OCI-LY3 (cell line): ENCODE data around the gene USHBP1.

ENCODE experiments used
- H2AFZ ChIP-seq: fragments of 200-600, 300-600 bp; shearing (Covaris generic); 2 replicates; pipeline ENCODE4 v1.6.0; 2014; ENCODE audit warnings: antibody characterized with exemption, low read depth, low read length
- H3K27ac ChIP-seq: fragments of 200-600, 300-600 bp; sonication (generic); 2 replicates; pipeline ENCODE4 v1.5.1; 2014; ENCODE audit warnings: mild to moderate bottlenecking, low read length, moderate library complexity, mixed read lengths
- H3K27me3 ChIP-seq: fragments of 200-600, 300-600 bp; sonication (generic); 2 replicates; pipeline ENCODE4 v1.6.1; 2014; ENCODE audit warnings: low read depth, low read length, mixed read lengths
- H3K36me3 ChIP-seq: fragments of 200-600, 300-600 bp; sonication (generic); replicated peaks from 2 replicates; pipeline ENCODE3; 2014; ENCODE audit warnings: low read depth, low read length, mixed read lengths
- H3K4me1 ChIP-seq: fragments of 300-600, 200-600 bp; sonication (generic); 2 replicates; pipeline ENCODE4 v1.6.1; 2014; ENCODE audit warnings: low read length, mixed read lengths
- H3K4me2 ChIP-seq: fragments of 200-600, 300-600 bp; sonication (generic); 2 replicates; pipeline ENCODE4 v1.6.1; 2014; ENCODE audit warnings: low read length, mixed read lengths
- H3K4me3 ChIP-seq: fragments of 300-600, 200-600 bp; sonication (generic); 2 replicates; pipeline ENCODE4 v1.5.1; 2014; ENCODE audit warnings: antibody characterized with exemption, mild to moderate bottlenecking, low read length, moderate library complexity
- H3K79me2 ChIP-seq: fragments of 300-600, 200-600 bp; shearing (Covaris generic); 2 replicates; pipeline ENCODE4 v1.6.1; 2014; ENCODE audit warnings: mild to moderate bottlenecking, low read length, mixed read lengths
- H3K9ac ChIP-seq: fragments of 300-600, 200-600 bp; shearing (Covaris generic); 2 replicates; pipeline ENCODE4 v1.6.0; 2014; ENCODE audit warnings: mild to moderate bottlenecking, low read length, moderate library complexity
- H3K9me3 ChIP-seq: fragments of 200-600, 300-600 bp; shearing (Covaris generic); 2 replicates; pipeline ENCODE4 v1.6.1; 2014; ENCODE audit warnings: low read length, mixed read lengths; ENCODE audit not compliant: insufficient read depth
- H4K20me1 ChIP-seq: fragments of 200-600, 300-600 bp; sonication (generic); 2 replicates; pipeline ENCODE4 v1.6.1; 2016; ENCODE audit warnings: low read length, mixed read lengths; ENCODE audit not compliant: insufficient read depth
- EZH2phosphoT487 ChIP-seq: fragments of 200-600 bp; shearing (Covaris generic); IDR thresholded peaks from 2 replicates; pipeline ENCODE4 v1.6.1; 2018; ENCODE audit warnings: antibody characterized with exemption, mixed run types, low read depth
- TF ChIP-seq, protein P1 (sequence below): fragments of 200-600, 300-600 bp; sonication (generic); IDR thresholded peaks from 2 replicates; pipeline ENCODE4 v1.5.1; 2014; ENCODE audit warnings: antibody characterized with exemption, low read length, low read depth

The USHBP1 gene

GRCh38 chr19:17226002-17226933 is 38.3 kb downstream of the USHBP1 start, which contains the start of gene OCEL1:
OCEL1 (plus strand) TSS chr19:17226226; CDS start chr19:17226248, 22 bp downstream.
- H3K4me2 ChIP-seq: peak within 1 kb of the TSS; percentile 83
- peak within 1 kb of the TSS; percentile 80; the same call in 1 of the 2 replicates for H2AFZ ChIP-seq
- H3K79me2 ChIP-seq: no peaks in the 10 kb centered on the region
- peak within 1 kb of the TSS; percentile 79 for H3K9ac ChIP-seq
- TF ChIP-seq, protein P1, sequence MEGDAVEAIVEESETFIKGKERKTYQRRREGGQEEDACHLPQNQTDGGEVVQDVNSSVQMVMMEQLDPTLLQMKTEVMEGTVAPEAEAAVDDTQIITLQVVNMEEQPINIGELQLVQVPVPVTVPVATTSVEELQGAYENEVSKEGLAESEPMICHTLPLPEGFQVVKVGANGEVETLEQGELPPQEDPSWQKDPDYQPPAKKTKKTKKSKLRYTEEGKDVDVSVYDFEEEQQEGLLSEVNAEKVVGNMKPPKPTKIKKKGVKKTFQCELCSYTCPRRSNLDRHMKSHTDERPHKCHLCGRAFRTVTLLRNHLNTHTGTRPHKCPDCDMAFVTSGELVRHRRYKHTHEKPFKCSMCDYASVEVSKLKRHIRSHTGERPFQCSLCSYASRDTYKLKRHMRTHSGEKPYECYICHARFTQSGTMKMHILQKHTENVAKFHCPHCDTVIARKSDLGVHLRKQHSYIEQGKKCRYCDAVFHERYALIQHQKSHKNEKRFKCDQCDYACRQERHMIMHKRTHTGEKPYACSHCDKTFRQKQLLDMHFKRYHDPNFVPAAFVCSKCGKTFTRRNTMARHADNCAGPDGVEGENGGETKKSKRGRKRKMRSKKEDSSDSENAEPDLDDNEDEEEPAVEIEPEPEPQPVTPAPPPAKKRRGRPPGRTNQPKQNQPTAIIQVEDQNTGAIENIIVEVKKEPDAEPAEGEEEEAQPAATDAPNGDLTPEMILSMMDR: no peak
- TF ChIP-seq EZH2phosphoT487: no peak
- peak within 1 kb of the TSS; percentile 81 for H3K4me3 ChIP-seq
- H3K4me1 ChIP-seq: peaks cover 10% of the 10 kb centered on the region
- peak within 1 kb of the TSS; percentile 70 for H3K27ac ChIP-seq
- no peaks in the 10 kb centered on the region for H4K20me1 ChIP-seq
- H3K36me3 ChIP-seq: peaks cover 4% of the 10 kb centered on the region
- no peaks in the 10 kb centered on the region for H3K27me3 ChIP-seq
- H3K9me3 ChIP-seq: no peaks in the 10 kb centered on the region

DNA sequence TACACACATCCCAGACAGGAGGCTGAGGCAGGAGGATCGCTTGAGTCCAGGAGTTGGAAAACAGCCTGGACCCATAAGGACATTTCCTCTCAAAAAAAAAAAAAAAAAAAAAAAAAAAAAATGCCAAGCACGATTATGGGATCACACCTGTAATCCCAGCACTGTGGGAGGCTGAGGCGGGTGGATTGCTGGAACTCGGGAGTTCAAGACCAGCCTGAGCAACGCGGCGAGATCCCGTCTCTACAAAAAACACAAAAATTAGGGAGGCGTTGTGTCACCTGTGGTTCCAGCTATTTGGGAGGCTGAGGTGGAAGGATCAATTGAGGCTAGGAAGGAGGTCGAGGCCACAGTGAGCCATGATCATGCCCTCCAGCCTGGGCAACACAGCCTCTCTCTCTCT is 39.5 kb downstream of the USHBP1 start:
- Histone ChIP-seq H4K20me1 (no peaks in the 10 kb centered on the region), H3K27ac (no peak overlapping the region), H2AFZ (no peak overlapping the region), H3K4me1 (peaks cover 10% of the 10 kb centered on the region), H3K9ac (no peak overlapping the region), H3K4me2 (no peak overlapping the region), H3K36me3 (no peaks in the 10 kb centered on the region), H3K79me2 (no peaks in the 10 kb centered on the region), H3K27me3 (no peaks in the 10 kb centered on the region), H3K9me3 (no peaks in the 10 kb centered on the region), H3K4me3 (no peak overlapping the region)
- TF ChIP-seq EZH2phosphoT487: no peak
- TF ChIP-seq, protein P1: no peak

DNA sequence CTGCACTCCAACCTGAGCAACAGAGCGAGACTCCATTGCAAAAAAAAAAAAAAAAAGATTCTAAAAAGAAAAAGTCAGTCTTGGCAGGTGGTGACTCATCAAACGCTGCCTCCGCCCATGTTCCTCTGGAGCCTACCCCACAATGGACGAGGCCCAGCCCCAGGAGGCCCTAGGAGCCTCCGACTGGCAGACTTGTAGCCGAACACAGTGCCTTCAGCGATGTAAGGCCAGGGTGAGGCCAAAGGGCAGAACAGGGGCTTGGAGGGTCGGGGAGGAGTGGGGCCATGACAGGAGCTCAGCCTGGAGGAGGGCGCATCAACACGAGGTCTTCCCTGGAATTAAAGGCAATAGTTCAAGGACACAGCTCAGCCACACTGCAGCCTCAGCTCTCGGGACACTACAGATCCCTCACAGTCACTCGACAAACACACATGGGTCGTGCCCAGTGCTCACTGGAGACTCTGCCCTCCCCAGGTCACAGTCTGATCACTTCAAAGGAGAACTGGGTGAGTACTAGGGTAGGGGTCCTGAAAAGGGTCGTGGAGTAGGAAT is 44.3 kb downstream of the USHBP1 start:
- no peaks in the 10 kb centered on the region for H4K20me1 ChIP-seq
- H3K4me1 ChIP-seq: peaks cover 6% of the 10 kb centered on the region
- H3K4me3 ChIP-seq: no peak overlapping the region
- no peak overlapping the region for H3K4me2 ChIP-seq
- peaks cover 21% of the 10 kb centered on the region for H3K36me3 ChIP-seq
- TF ChIP-seq EZH2phosphoT487: no peak
- no peaks in the 10 kb centered on the region for H3K27me3 ChIP-seq
- no peaks in the 10 kb centered on the region for H3K9me3 ChIP-seq
- H3K27ac ChIP-seq: no peak overlapping the region
- no peak overlapping the region for H2AFZ ChIP-seq
- no peak overlapping the region for H3K9ac ChIP-seq
- H3K79me2 ChIP-seq: no peaks in the 10 kb centered on the region

DNA sequence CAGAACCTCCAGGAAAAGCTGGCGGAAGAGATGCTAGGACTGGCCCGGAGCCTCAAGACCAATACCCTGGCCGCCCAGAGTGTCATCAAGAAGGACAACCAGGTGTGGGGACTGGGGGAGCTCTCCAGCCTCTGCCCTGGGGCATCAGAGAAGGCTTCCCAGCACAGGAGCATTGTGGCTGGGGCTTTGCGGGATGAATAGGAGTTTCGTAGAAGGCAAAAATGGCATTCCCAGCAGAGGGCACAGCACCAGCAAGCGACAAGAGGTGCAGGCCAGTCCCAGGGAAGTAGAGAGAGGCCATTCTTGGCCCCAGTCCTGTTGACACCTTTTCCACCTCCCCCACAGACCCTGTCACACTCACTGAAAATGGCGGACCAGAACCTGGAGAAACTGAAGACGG is 45.3 kb downstream of the USHBP1 start:
- Histone ChIP-seq H3K27ac (no peak overlapping the region), H3K4me3 (no peak overlapping the region), H3K4me2 (no peak overlapping the region), H4K20me1 (no peaks in the 10 kb centered on the region), H2AFZ (no peak overlapping the region), H3K9me3 (no peaks in the 10 kb centered on the region), H3K36me3 (peaks cover 25% of the 10 kb centered on the region), H3K4me1 (peaks cover 12% of the 10 kb centered on the region), H3K9ac (no peak overlapping the region), H3K27me3 (no peaks in the 10 kb centered on the region), H3K79me2 (no peaks in the 10 kb centered on the region)
- no peak for TF ChIP-seq EZH2phosphoT487
- TF ChIP-seq, protein P1: no peak
